HG03064 (cell line): ENCODE data around the gene TMEM131L.
"Not testable (repeated sequence)": the region's sequence is repeated elsewhere in the genome, so short reads cannot be mapped to it uniquely, and the experiment has no call there.

ENCODE experiments used
- ATAC-seq: cut with Tn5 transposase; IDR thresholded peaks from one replicate; pipeline ENCODE4 v1.9.1; 2021; ENCODE audit warnings: low read depth; ENCODE audit not compliant: unreplicated experiment

TMEM131L gene

GRCh38 chr4:153538487-153539357 lies 72.6 kb downstream of the TMEM131L start:
- ATAC-seq, result no peak

- ATAC-seq, result no peak
Measured at GRCh38 chr4:153539422-153539821, 73.3 kb downstream of the TMEM131L start.

GRCh38 chr4:153541456-153542096 lies 75.4 kb downstream of the TMEM131L start:
- no peak for ATAC-seq

- ATAC-seq, result no peak
Measured at GRCh38 chr4:153542131-153542530, 76.0 kb downstream of the TMEM131L start.

GRCh38 chr4:153542834-153543233 lies 76.7 kb downstream of the TMEM131L start:
- ATAC-seq, result no peak

GRCh38 chr4:153543351-153543750 lies 77.2 kb downstream of the TMEM131L start:
- no peak for ATAC-seq

- ATAC-seq, result no peak
Measured at GRCh38 chr4:153545822-153546221, 79.7 kb downstream of the TMEM131L start.

- ATAC-seq, result no peak
Measured at GRCh38 chr4:153546280-153546679, 80.1 kb downstream of the TMEM131L start.

- no peak for ATAC-seq
Measured at GRCh38 chr4:153547520-153547919, 81.4 kb downstream of the TMEM131L start.

- ATAC-seq, result not testable (repeated sequence)
Measured at GRCh38 chr4:153548907-153549306, 82.7 kb downstream of the TMEM131L start.

- ATAC-seq, result no peak
Measured at GRCh38 chr4:153549405-153549804, 83.2 kb downstream of the TMEM131L start.

- no peak for ATAC-seq
Measured at GRCh38 chr4:153553155-153553818, 87.1 kb downstream of the TMEM131L start.

- no peak for ATAC-seq
Measured at GRCh38 chr4:153553819-153554170, 87.6 kb downstream of the TMEM131L start.

- no peak for ATAC-seq
Measured at GRCh38 chr4:153555730-153556434, 89.7 kb downstream of the TMEM131L start.

GRCh38 chr4:153556435-153556815 lies 90.3 kb downstream of the TMEM131L start:
- ATAC-seq, result no peak

GRCh38 chr4:153560908-153561307 lies 94.7 kb downstream of the TMEM131L start:
- ATAC-seq, result no peak

- no peak for ATAC-seq
Measured at GRCh38 chr4:153564630-153565525, 98.7 kb downstream of the TMEM131L start.

- ATAC-seq, result no peak
Measured at GRCh38 chr4:153566631-153567150, 100.5 kb downstream of the TMEM131L start.

GRCh38 chr4:153567660-153568059 lies 101.5 kb downstream of the TMEM131L start:
- ATAC-seq, result not testable (repeated sequence)
